Suppressor macrophage treated with lipopolysaccharide for 1 hour (primary cell): ENCODE results near the gene TOMM40.

Experiments used
- DNase-seq, 3 donors: peaks; one replicate each; pipeline ENCODE4 v3.0.0-alpha.2; 2020 to 2022

The TOMM40 gene

DNA sequence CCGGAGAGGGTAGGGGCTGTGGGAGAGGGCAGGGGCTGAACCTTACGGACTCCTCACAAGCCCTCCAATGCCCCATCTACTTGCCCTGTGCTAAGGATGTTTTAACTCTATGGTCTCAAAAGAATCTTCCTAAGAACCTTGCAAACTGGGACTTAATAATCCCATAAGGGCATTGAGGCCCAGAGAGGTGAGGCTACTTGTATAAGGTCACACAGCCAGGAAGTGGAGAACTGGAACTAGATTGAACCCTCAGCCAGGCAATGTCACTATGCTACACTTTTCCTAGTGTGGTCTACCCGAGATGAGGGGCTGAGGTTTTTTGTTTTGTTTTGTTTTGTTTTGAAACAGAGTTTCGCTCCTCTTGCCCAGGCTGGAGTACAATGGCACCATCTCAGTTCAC, 40.5 kb downstream of the TOMM40 start:
- DNase-seq: no peak

DNA sequence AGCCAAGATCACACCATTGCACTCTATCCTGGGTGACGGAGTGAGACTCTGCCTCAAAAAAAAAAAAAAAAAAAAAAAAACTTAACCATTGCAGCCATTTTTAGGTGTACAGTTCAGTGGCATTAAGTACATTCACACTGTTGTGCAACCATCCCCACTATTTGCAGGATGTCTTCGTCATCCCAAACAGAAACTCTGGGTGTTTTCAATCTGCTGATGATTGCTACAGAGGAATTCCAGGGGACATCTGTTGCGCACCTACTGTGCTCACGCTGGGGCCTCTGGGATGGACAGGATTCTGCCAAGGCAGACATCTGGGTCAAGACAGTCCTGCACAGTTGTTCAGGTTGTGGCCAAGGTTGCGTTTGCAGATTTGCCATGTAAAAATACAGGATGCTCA, 48.6 kb downstream of the TOMM40 start:
- peak; percentile 39 to 57 (median 55) for DNase-seq

DNA sequence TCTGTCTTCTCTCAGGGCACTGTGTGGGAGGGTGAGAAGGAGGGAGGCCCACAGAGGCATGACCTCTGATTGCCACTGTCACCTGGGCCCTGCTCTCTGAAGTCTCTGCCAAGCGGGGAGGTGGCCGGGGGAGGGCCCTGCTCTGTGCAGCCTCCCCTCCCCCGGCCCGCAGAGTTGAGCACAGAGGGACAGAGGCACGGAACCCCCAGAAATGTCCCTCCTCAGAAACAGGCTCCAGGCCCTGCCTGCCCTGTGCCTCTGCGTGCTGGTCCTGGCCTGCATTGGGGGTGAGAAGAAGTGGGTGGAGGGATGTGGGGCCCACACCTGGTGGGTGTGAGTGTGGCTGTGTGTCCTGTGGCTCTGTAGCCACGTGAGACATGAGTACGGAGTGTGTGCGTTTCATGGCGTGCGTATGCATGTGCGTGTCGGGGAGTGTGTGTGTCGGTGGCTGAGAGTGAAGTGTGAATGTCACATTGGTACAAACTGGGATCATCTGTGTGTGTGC, 51.1 kb downstream of the TOMM40 start, which contains the start of gene APOC4:
Gene APOC4, plus strand, starts transcription at position 171 of the 505 bp plus-strand sequence. Its CDS starts 41 bp downstream, at position 212.
- DNase-seq: no peak

DNA sequence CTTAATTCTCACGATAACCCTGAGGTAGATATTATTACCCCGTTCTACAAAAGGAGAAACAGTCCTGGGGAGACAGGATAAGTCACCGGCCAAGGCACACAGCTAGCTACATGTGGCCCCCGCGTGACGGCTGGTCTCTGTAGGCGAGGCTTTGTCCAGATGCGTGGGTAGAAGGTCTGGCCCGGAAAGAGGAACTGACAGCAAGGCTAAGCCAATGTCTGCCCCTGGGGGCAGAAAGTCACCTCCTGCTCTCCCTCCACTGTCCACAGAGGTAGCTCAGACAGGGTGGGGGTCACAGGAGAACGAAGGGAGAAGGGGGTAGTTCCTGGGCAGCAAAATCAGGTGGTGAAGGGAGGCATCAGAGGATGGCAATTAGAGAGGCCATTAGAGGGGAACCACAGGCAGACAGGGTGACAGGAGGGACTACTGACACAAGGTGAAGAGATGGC, 52.8 kb downstream of the TOMM40 start:
- DNase-seq: peak; percentile 97 to 98 (median 97)

DNA sequence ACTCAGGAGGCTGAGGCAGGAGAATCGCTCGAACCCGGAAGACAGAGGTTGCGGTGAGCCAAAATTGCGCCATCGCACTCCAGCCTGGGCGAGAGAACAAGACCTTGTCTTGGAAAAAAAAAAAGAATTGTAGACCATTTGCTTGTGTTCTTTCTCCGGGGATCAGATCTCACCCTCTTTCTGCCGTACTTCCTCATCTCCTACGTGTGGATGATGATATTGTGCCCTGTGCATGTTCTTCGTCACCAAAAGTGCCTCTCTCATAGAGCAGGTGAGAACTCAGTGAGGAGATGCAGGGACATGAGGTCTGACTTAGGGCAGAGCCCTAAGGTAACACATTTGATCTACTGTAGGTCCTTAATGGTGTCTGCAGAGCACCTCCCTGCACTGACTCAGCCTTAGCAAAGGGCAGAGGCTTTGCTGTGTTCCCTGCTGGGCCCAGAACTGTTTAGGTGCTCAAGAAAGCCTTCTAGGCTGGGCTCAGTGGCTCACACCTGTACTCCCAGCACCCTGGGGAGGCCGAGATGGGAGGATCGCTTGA, 56.1 kb downstream of the TOMM40 start:
- peak in 2 of 3 donors; percentile 20 to 38 for DNase-seq

DNA sequence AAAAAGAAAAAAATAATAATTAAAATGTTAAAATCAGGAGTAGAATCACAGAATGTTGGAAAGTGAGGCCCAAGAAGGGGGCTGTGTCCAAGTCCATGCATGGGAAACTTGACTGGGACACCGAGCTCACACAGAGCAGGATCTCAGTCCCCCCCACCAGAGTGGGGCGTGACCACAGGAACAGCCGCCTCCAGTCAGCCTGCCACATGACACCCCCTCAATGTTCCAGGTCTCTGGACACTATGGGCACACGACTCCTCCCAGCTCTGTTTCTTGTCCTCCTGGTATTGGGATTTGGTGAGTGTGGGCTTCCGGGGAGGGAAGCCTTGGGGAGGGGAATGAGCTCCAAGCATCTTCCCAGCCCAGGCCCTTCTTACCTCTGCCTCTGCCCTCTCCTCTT, 57.2 kb downstream of the TOMM40 start:
- DNase-seq: no peak

DNA sequence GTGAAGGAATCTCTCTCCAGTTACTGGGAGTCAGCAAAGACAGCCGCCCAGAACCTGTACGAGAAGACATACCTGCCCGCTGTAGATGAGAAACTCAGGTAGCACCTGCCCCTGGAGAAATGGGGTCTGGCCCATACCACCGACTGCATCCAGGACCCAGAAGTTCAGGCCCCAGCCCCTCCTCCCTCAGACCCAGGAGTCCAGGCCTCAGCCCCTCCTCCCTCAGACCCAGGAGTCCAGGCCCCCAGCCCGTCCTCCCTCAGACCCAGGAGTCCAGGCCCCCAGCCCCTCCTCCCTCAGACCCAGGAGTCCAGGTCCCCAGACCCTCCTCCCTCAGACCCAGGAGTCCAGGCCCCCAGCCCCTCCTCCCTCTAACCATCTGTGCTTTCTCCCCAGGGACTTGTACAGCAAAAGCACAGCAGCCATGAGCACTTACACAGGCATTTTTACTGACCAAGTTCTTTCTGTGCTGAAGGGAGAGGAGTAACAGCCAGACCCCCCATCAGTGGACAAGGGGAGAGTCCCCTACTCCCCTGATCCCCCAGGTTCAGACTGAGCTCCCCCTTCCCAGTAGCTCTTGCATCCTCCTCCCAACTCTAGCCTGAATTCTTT, 57.8 kb downstream of the TOMM40 start:
- no peak for DNase-seq

DNA sequence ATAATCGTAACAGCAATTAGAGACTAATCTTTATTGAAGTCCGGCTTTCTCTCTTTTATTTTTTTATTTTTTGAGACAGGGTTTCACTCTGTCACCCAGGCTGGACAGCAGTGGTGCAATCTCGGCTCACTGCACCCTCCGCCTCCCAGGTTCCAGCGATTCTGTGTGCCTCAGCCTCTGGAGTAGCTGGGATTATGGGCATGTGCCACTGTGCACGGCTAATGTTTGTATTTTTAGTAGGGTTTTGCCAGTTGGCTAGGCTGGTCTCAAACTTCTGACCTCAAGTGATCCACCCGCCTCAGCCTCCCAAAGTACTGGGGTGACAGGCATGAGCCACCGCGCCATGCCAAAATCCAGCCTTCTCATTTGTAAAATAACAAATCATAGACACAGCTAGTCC, 58.5 kb downstream of the TOMM40 start:
- no peak for DNase-seq

DNA sequence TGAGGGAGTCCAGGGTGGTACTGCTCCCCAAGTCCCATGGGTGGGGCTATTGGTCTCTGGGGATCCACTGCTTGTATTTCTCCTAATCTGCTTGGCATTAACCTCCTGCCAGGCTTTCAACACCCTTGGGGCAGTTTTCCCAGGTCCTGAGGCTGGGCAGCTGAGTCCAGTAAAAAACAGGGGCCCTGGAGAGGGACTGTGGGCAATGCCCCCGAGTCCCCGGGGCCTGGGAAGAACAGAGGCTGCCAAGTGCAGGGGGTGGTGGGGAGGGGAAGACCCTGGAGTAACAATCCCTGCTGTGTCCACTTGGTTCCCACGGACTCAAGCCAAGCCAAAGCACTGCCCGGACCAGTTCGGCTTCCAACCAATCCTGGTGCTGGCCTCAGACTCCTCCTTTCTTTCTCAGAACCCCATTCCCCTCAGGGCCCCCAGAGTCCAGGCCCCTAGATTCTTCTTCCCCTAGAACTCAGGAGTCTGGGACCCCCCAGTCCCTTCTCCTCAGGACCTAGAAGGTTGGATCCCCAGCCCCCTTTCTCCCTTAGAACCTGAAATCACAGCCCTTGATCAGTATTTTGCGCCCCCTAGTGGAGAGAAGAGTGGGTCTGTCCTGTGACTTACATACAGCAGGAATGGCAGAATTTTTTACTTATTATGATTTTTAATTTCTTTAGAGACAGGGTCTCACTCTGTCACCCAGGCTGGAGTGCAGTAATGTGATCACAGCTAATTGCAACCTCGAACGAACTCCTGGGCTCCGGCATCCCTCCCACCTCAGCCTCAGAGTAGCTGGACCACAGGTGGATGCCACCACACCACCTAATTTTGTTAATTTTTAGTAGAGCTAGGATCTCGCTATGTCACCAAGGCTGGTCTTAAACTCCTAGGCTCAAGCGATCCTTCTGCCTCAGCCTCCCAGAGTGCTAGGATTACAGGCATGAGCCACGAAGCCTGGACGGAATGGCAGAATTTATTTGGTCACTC, 60.4 kb downstream of the TOMM40 start:
- DNase-seq: peak; percentile 89 to 94 (median 91)
